ENCODE results near the gene POLR3E. TPM values are rescaled to one million over a fixed set of nuclear protein-coding genes. Genes with fewer than 3 reads are reported as not detected.
A peak's percentile ranks its signal among the peaks of the same experiment; 100 is the strongest.
"Not testable (repeated sequence)": the region's sequence is repeated elsewhere in the genome, so short reads cannot be mapped to it uniquely, and the experiment has no call there.

The POLR3E gene
- total RNA-seq, 1 donor from 2014 or later: 45.4 TPM

- DNase-seq: no peak
These were observed 4.9 kb upstream of the POLR3E start for GRCh38 chr16:22292320-22292719.

GRCh38 chr16:22293137-22294106, 3.8 kb upstream of the POLR3E start:
- DNase-seq: no peak

- DNase-seq: no peak
These were observed 740 bp upstream of the POLR3E start for GRCh38 chr16:22296225-22297113.

DNA sequence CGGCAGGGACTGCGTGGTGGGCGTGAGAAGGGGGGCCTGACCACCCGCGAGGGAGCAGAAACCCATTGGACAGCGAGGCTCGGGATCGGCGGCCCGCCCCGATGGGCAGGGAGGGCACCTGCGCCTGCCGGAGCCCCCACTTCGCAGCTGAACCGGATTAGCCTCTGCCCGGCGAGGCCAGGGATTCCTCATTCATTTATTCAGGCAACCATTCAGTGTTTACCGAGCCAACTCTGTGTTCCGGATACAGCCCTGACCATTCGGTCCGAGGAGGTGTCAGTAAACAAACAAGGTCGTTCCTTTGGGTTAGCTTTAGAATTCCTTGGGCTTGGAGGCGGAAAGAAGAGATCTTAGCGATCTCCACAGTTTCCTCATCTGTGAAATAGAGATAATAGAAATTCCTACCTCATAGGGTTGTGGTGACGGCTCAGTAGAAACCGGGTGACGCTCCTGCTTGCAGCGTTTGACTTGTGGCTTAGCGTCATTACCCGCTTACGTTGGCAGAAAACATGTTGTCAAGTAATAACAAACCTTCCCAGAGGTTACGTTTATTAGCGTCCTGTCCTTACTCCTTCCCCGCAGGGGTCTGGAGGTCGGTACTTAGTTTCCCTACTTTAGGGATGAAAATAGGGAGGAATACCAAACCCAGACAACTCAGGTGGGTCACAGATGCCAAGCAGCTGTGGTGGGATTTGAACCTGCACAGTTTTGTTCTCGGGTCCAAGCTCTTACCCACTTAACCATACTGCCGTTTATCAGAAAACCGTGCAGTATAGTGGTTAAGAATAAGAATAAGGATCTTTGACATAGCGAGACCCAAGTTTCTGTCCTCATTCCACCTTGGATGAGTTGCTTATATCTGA, 893 bp downstream of the POLR3E start:
- DNase-seq: peak; percentile 69

GRCh38 chr16:22299036-22299435, 1.8 kb downstream of the POLR3E start:
- DNase-seq: no peak

DNA sequence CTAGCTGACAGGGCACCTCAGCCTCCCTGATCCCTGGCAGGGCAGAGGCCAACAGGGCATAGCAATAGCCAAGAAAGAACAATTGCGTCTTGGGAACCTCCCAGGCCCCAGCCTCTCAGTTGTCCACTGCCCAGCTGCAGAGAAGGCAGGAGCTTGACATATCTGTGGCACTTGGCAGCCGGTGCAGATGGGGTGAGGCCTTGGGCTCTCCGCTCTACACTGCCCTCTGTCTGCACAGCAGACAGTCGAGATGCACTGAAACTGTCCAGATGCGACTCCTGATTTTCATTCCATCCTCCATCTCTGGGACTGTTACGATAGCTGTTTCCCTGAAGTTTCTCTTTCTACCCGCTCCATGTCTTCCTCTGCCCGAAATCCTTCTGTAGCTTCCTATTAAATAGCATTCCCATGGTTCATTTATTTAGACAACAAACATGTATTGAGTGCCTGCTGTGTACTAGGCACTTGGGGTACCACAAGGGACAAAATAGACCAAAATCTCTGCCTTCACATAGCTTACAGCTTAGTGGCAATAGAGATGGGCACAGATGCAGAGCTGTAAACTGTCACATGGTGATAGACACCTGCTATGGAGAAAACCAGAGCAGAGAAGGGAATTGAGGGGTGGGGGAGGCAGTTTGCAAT, 3.3 kb downstream of the POLR3E start:
- peak; percentile 50 for DNase-seq

GRCh38 chr16:22301423-22301822, 4.2 kb downstream of the POLR3E start:
- DNase-seq: not testable (repeated sequence)

DNA sequence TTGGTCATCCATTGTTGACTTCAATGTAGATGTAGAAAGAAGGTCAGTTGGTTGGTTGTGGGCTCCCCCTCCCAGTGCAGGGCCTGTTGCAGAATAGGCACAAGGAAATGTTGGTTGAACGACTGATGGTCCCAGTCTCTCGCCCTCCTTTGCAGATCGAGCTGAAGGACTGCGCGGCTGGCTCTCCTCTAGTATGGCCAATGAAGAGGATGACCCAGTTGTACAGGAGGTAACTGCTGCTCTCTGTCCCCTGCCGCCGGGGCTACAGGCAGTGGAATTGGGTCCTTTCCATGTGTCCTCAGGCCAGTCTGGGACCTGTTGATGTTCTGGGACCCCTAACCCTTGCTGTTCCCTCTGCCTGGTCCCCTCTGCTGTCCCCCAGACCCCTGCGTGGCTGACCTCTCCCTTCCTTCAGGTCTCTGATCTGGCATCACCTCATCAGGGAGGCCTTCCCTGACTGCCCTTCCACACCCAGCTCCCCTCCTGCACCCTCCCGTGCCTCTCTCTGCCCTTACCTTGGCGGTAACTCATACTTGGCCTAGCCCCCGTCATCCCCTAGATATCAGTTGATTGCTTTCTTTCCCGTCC, 5.7 kb downstream of the POLR3E start:
- DNase-seq: no peak

GRCh38 chr16:22304411-22304810, 7.2 kb downstream of the POLR3E start:
- no peak for DNase-seq

- DNase-seq: no peak
These were observed 9.6 kb downstream of the POLR3E start for GRCh38 chr16:22306788-22307187.

- no peak for DNase-seq
These were observed 10.6 kb downstream of the POLR3E start for GRCh38 chr16:22307838-22308237.

DNA sequence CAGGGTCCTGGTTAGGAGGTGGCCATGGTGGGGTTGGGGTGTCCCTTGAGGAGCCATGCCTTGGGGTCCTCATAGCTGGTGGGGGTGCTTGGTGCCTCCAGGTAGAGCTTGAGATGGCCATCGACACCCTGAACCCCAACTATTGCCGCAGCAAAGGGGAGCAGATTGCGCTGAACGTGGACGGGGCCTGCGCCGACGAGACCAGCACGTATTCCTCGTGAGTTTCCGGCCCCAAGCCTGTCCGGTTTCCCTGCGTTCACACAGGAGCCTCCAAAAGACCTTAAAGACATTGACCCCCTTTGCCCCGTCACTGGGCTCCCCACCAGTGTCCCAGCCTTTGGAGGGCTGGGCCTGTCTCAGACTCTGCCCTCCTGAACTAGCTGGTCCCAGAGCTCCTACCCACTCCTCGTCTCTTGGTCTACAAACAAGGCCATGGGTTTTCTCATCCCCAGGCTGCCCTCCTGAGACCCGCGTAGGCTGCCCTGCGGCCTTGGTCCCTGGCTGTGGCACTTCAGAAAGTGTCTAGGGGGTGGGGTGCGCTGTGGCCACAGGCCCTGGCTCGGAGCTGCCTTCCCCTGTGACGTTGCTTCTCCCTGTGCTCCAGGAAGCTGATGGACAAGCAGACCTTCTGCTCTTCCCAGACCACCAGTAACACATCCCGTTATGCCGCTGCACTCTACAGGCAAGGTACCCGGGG, 11.8 kb downstream of the POLR3E start:
- DNase-seq: no peak

DNA sequence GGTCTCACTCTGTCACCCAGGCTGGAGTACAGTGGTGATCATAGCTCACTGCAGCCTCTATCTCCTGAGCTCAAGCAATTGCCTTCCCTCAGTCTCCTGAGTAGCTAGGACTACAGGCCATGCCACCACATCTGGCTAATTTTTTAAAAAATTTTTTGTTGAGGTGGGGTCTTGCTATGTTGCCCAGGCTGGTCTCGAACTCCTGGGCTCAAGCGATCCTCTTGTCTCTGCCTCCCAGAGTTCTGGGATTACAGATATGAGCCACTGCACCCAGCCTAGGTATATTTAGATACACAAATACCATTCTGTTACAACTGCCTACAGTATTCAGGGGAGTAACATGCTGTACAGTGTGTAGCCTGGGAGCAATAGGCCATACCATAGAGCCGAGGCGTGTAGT, 14.3 kb downstream of the POLR3E start:
- no peak for DNase-seq

DNA sequence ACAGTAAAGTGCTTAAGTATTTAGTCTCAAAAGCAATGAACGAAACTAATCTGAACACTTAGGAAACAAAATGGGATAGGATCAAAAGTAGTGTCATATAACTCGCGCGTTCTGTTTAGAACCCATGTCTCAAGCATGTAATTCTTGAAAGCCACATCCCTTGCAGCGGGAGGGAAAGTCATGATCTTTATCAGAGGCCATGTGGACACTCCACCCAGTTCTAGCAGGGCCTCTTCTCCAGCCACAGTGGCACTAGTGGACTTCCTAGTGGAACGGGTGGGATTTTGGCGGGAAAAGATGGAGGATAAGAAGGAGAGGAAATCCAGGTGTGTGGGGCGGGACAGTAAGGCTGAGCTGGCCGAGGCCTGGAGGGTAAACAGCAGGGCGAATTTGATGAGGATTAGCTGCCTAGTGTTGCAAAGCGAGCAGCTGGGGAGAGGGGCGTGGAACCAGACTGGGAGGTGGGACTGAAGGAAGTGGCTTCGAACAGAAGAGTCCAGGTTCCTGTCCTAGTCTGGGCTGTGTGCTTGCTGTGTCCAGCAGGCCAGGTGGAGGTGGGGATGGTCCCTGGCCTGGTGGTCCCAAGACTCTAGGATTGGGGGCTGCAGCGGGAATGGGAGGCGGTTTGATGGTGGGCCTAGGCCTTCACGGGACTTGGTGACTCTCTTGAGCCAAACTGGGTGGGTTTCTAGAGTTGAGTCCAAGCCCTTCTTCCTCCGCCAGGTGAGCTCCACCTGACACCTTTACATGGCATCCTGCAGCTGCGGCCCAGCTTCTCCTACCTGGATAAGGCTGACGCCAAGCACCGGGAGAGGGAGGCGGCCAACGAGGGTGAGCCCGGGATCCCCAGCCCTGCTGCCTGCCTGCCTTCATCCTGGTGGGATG, 15.9 kb downstream of the POLR3E start:
- no peak for DNase-seq

GRCh38 chr16:22313876-22314470, 16.8 kb downstream of the POLR3E start:
- no peak for DNase-seq

DNA sequence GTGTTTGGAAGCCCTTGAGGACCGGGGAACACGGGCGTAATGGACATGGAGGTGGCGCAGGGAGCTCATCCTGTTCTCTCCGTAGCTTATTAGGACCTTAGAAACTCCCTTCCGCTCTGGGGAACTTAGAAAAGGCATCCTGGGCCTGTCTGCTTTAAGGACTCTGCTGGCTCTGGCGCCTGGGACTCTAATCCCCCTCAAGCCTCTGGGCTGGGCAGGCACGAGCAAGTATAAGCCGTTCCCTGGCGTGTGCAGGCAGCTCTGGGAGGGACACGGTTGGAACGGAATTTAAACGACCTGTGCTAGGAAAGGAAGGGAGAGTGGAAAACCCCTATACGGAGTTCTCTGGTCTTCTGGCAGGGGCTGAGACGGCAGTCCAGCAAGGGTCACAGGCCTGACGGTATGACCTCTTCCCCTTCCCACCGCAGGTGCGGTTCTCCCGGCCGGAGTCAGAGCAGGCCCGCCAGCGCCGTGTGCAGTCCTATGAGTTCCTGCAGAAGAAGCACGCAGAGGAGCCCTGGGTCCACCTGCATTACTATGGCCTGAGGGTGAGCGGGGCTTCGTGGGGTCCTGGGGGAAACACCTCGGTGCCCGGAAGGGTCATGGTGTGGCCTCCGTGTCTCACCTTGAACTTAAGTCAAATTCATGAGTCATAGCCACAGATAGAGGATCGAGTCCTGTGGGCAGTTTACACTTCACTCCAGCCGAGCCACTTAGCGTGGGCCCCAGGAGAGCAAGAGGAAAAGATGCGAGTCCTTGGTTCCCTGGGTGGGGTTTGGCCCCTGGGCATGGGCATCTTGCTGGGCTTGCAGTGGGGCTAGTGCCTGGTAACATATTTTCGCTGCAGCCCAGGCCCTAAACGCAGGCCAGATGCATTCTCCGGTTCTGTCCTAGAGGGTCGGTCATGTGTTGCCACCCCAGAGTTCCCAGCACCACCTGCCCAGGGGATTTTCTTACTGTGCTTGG, 17.7 kb downstream of the POLR3E start:
- DNase-seq: no peak

DNA sequence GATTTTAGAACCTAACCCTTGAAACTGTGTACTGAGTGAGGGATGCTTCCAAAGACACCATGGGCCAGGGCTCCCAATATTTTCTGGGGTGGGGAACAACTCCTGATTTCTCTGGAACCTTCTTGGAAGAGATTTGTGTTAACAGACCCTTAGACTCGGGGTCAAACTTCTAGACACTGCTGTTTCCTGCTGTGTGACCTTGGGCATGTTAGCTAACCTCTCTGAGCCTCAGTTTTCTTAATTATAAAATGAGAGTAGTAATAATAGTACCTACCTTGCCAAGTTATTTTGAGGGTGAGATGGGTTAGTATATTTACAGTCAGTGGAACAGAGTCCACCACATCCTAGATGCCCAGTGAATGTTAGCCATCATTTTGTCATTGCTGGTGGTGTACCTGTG, 18.8 kb downstream of the POLR3E start:
- no peak for DNase-seq

DNA sequence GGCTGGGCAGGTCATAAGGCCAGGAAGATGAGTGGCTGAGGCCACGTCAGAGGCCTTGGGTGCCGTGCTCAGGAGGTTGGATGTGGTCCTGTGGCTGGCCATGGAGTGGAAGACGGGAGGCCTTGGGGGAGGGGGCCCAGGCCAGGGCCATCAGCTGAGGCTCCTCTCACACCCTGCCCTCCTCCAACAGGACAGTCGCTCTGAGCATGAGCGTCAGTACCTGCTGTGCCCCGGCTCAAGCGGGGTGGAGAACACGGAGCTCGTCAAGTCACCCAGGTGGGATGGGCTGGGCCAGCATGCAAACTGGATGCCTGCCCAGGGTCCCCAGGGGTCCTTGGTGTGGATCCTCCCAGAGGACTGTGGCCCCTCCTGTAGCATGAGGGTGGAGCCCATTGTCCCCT, 19.2 kb downstream of the POLR3E start:
- DNase-seq: no peak

Measured in occipital lobe (tissue), 2 donors.